OCI-LY1 (cell line): ENCODE data around the gene RFX8.
A peak's percentile ranks its signal among the peaks of the same experiment; 100 is the strongest.

Experiments used
- CTCF ChIP-seq: fragments of 200-600 bp; sonication (generic), shearing (Covaris generic); IDR thresholded peaks from 2 replicates; pipeline ENCODE4 v1.5.1; 2017; ENCODE audit warnings: mild to moderate bottlenecking, antibody characterized with exemption, low read length, moderate library complexity, mixed read lengths
- EZH2 ChIP-seq: fragments of 200-600 bp; sonication (generic), shearing (Covaris generic); IDR thresholded peaks from 2 replicates; pipeline ENCODE4 v1.8.0; 2017; ENCODE audit warnings: borderline replicate concordance, mixed run types, mild to moderate bottlenecking, antibody characterized with exemption, low read length, moderate library complexity, mixed read lengths

DNA sequence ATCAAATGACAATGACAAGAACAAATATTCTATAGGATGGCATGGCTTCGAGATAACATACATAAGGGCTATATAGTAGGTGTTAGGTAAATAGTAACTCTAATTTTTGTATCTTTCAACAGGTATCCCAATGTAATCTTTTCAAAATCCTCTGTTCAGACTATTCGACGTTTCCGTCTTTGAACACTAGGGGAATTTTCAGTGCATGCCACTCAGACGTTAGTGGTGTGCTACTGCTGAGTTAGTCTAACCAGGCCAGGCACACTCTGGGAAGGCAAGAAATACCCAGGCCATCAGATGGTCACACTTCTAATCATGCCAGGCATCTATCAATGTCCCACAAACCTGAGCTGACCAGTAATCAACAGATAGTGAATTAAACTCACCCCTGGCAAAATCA, 73.0 kb downstream of the RFX8 start:
- TF ChIP-seq CTCF (peak; percentile 33; the same call in 1 of the 2 replicates), EZH2 (no peak)
